ENCODE results near the gene GFOD1. TPM values are rescaled to one million over a fixed set of nuclear protein-coding genes. Genes with fewer than 3 reads are reported as not detected.

The GFOD1 gene
- total RNA-seq, 1 experiment from 2014 or later, result 0.62 TPM

- no peak overlapping the region for H3K4me3 ChIP-seq (ENCODE audit: low read depth in 2 of 2, low read length in 2 of 2)
- ChIA-PET POLR2A (no interaction called here), CTCF (no interaction called here)
- H3K27ac ChIP-seq (ENCODE audit: low read length), result no peak overlapping the region
- H3K27me3 ChIP-seq (ENCODE audit: control insufficient read depth, insufficient read depth, low read length), result peaks cover 4% of the 10 kb centered on the region; the same call in 1 of the 2 replicates
- DNase-seq (ENCODE audit: low read depth, low spot score), result no peak
- TF ChIP-seq CTCF (IDR thresholded peaks at IDR 0.05), result no peak
- no peak for TF ChIP-seq SIN3A (IDR thresholded peaks at IDR 0.05; ENCODE audit: borderline replicate concordance, insufficient read depth, low read depth, low read length)
- TF ChIP-seq TCF7L2 (IDR thresholded peaks at IDR 0.05; ENCODE audit: low read depth, low read length), result no peak
- no peak for TF ChIP-seq REST (IDR thresholded peaks at IDR 0.05; ENCODE audit: insufficient read depth in 1 of 2, low read depth in 2 of 2, low read length in 1 of 2)
- H3K36me3 ChIP-seq (ENCODE audit: control insufficient read depth, insufficient read depth, low read length), result no peaks in the 10 kb centered on the region
- H3K9me3 ChIP-seq (ENCODE audit: control insufficient read depth, insufficient read depth, low read depth, low read length), result no peaks in the 10 kb centered on the region
- intact Hi-C loops (cut with micrococcal nuclease; ENCODE audit: unreplicated experiment), result no loop called here
- no TSS peak for BruUV-seq (replicated peaks)
- H3K4me1 ChIP-seq (ENCODE audit: control insufficient read depth, insufficient read depth, low read length), result no peaks in the 10 kb centered on the region
- in situ Hi-C loops (cut with HindIII; ENCODE audit: low pct_unique_long_range_greater_than_20kb, low sequenced_read_pairs), result no loop called here
- no peak for ATAC-seq
Measured at GRCh38 chr6:13419422-13420195, 67.8 kb downstream of the GFOD1 start.

- ATAC-seq, result no peak
- intact Hi-C loops (cut with micrococcal nuclease; ENCODE audit: unreplicated experiment), result no loop called here
- H3K36me3 ChIP-seq (ENCODE audit: control insufficient read depth, insufficient read depth, low read length), result no peaks in the 10 kb centered on the region
- in situ Hi-C loops (cut with HindIII; ENCODE audit: low pct_unique_long_range_greater_than_20kb, low sequenced_read_pairs), result no loop called here
- H3K4me3 ChIP-seq (ENCODE audit: low read depth in 2 of 2, low read length in 2 of 2), result no peak overlapping the region
- TF ChIP-seq REST (IDR thresholded peaks at IDR 0.05; ENCODE audit: insufficient read depth in 1 of 2, low read depth in 2 of 2, low read length in 1 of 2), result no peak
- no peak for TF ChIP-seq SIN3A (IDR thresholded peaks at IDR 0.05; ENCODE audit: borderline replicate concordance, insufficient read depth, low read depth, low read length)
- no peak for TF ChIP-seq CTCF (IDR thresholded peaks at IDR 0.05)
- no peak for TF ChIP-seq TCF7L2 (IDR thresholded peaks at IDR 0.05; ENCODE audit: low read depth, low read length)
- TF ChIP-seq POLR2AphosphoS5 (IDR thresholded peaks at IDR 0.05; ENCODE audit: low read depth, low read length), result no peak
- no TSS peak for BruUV-seq (replicated peaks)
- H3K9me3 ChIP-seq (ENCODE audit: control insufficient read depth, insufficient read depth, low read depth, low read length), result no peaks in the 10 kb centered on the region
- ChIA-PET CTCF (interaction anchor here (0.5 kb wide), 1 partner anchor 42 kb away, joined by 5 read pairs; no protein-coding TSS in a partner anchor), POLR2A (no interaction called here)
- H3K27ac ChIP-seq (ENCODE audit: low read length), result no peak overlapping the region
- DNase-seq (ENCODE audit: low read depth, low spot score), result no peak
- H3K4me1 ChIP-seq (ENCODE audit: control insufficient read depth, insufficient read depth, low read length), result no peaks in the 10 kb centered on the region
- H3K27me3 ChIP-seq (ENCODE audit: control insufficient read depth, insufficient read depth, low read length), result peaks cover 4% of the 10 kb centered on the region; the same call in 1 of the 2 replicates
Measured at GRCh38 chr6:13418844-13419243, 68.6 kb downstream of the GFOD1 start.

Data from Panc1 (cell line).